ENCODE data around the gene FAM200C. TPM values are rescaled to one million over a fixed set of nuclear protein-coding genes. Genes with fewer than 3 reads are reported as not detected.
A peak's percentile ranks its signal among the peaks of the same experiment; 100 is the strongest.

Gene FAM200C
- total RNA-seq, 2 donors from 2014 or later: 0.82 to 1.1 TPM

GRCh38 chr5:160379511-160379910 is 20.3 kb downstream of the FAM200C start:
- Mint-ChIP-seq H3K27ac (no peak overlapping the region), H3K9me3 (no peaks in the 10 kb centered on the region), H3K36me3 (no peaks in the 10 kb centered on the region)
- DNase-seq (ENCODE audit: low spot score in 2 of 2): no peak
- ATAC-seq: no peak

GRCh38 chr5:160378330-160378729 is 21.5 kb downstream of the FAM200C start:
- H3K9me3 Mint-ChIP-seq: no peaks in the 10 kb centered on the region
- DNase-seq (ENCODE audit: low spot score in 2 of 2) (no peak), ATAC-seq (no peak)
- H3K36me3 Mint-ChIP-seq: no peaks in the 10 kb centered on the region
- H3K27ac Mint-ChIP-seq: no peak overlapping the region

GRCh38 chr5:160377651-160378050 is 22.2 kb downstream of the FAM200C start:
- no peak for ATAC-seq
- Mint-ChIP-seq H3K9me3 (no peaks in the 10 kb centered on the region), H3K36me3 (no peaks in the 10 kb centered on the region), H3K27ac (no peak overlapping the region)
- DNase-seq (ENCODE audit: low spot score in 2 of 2): no peak

GRCh38 chr5:160376416-160376815 is 23.4 kb downstream of the FAM200C start:
- Mint-ChIP-seq H3K36me3 (no peaks in the 10 kb centered on the region), H3K9me3 (no peaks in the 10 kb centered on the region), H3K27ac (no peak overlapping the region)
- no peak for ATAC-seq
- DNase-seq (ENCODE audit: low spot score in 2 of 2): no peak

- ATAC-seq: no peak
Measured at GRCh38 chr5:160375701-160376100, 24.2 kb downstream of the FAM200C start.

GRCh38 chr5:160375166-160375565 is 24.7 kb downstream of the FAM200C start:
- Mint-ChIP-seq H3K36me3 (peaks cover 0 to 7% of the 10 kb centered on the region in 2 donors), H3K27ac (no peak overlapping the region), H3K9me3 (no peaks in the 10 kb centered on the region)
- no peak for ATAC-seq
- no peak for DNase-seq (ENCODE audit: low spot score in 2 of 2)

More at GRCh38 chr5:160375701-160376100, 24.2 kb downstream of the FAM200C start:
- Mint-ChIP-seq H3K27ac (no peak overlapping the region), H3K9me3 (no peaks in the 10 kb centered on the region), H3K36me3 (peaks cover 0 to 6% of the 10 kb centered on the region in 2 donors)
- no peak for DNase-seq (ENCODE audit: low spot score in 2 of 2)

GRCh38 chr5:160371294-160371693 is 28.6 kb downstream of the FAM200C start:
- H3K27ac Mint-ChIP-seq: no peak overlapping the region
- ATAC-seq (no peak), DNase-seq (ENCODE audit: low spot score in 2 of 2) (no peak)
- no peaks in the 10 kb centered on the region for H3K9me3 Mint-ChIP-seq
- H3K36me3 Mint-ChIP-seq: peaks cover 0 to 17% of the 10 kb centered on the region in 2 donors

- ATAC-seq: peak in 1 of 2 donors; percentile 18
Measured at GRCh38 chr5:160370713-160371034, 29.2 kb downstream of the FAM200C start.

GRCh38 chr5:160369990-160370712 is 29.7 kb downstream of the FAM200C start, which contains the start of gene C1QTNF2:
Gene C1QTNF2, minus strand, starts transcription at chr5:160370626. Its CDS starts 15,615 bp downstream, at chr5:160355011.
- no peaks in the 10 kb centered on the region for H3K9me3 Mint-ChIP-seq
- peaks cover 0 to 17% of the 10 kb centered on the region in 2 donors for H3K36me3 Mint-ChIP-seq
- DNase-seq (ENCODE audit: low spot score in 2 of 2) (no peak), ATAC-seq (peak; percentile 51 to 52)
- H3K27ac Mint-ChIP-seq: no peak within 1 kb of the TSS

More at GRCh38 chr5:160370713-160371034, 29.2 kb downstream of the FAM200C start:
- DNase-seq (ENCODE audit: low spot score in 2 of 2): no peak
- H3K27ac Mint-ChIP-seq: no peak overlapping the region
- no peaks in the 10 kb centered on the region for H3K9me3 Mint-ChIP-seq
- peaks cover 0 to 17% of the 10 kb centered on the region in 2 donors for H3K36me3 Mint-ChIP-seq

- peaks cover 0 to 17% of the 10 kb centered on the region in 2 donors for H3K36me3 Mint-ChIP-seq
- no peak for ATAC-seq
- no peaks in the 10 kb centered on the region for H3K9me3 Mint-ChIP-seq
- no peak for DNase-seq (ENCODE audit: low spot score in 2 of 2)
- no peak overlapping the region for H3K27ac Mint-ChIP-seq
Measured at GRCh38 chr5:160367885-160368284, 32.0 kb downstream of the FAM200C start.

GRCh38 chr5:160367261-160367660 is 32.6 kb downstream of the FAM200C start:
- Mint-ChIP-seq H3K9me3 (no peaks in the 10 kb centered on the region), H3K27ac (no peak overlapping the region), H3K36me3 (peaks cover 0 to 17% of the 10 kb centered on the region in 2 donors)
- DNase-seq (ENCODE audit: low spot score in 2 of 2) (no peak), ATAC-seq (peak in 1 of 2 donors; percentile 22)

GRCh38 chr5:160366230-160366629 is 33.6 kb downstream of the FAM200C start:
- no peak overlapping the region for H3K27ac Mint-ChIP-seq
- ATAC-seq: no peak

GRCh38 chr5:160363660-160364395 is 36.0 kb downstream of the FAM200C start:
- peaks cover 0 to under 1% of the 10 kb centered on the region in 2 donors for H3K36me3 Mint-ChIP-seq
- no peak overlapping the region for H3K27ac Mint-ChIP-seq
- no peaks in the 10 kb centered on the region for H3K9me3 Mint-ChIP-seq
- DNase-seq (ENCODE audit: low spot score in 2 of 2): no peak
- ATAC-seq: no peak

More at GRCh38 chr5:160366230-160366629, 33.6 kb downstream of the FAM200C start:
- H3K36me3 Mint-ChIP-seq: peaks cover 0 to 16% of the 10 kb centered on the region in 2 donors
- DNase-seq (ENCODE audit: low spot score in 2 of 2): no peak
- no peaks in the 10 kb centered on the region for H3K9me3 Mint-ChIP-seq

- ATAC-seq (no peak), DNase-seq (ENCODE audit: low spot score in 2 of 2) (no peak)
- Mint-ChIP-seq H3K27ac (no peak overlapping the region), H3K36me3 (no peaks in the 10 kb centered on the region), H3K9me3 (no peaks in the 10 kb centered on the region)
Measured at GRCh38 chr5:160363211-160363610, 36.6 kb downstream of the FAM200C start.

GRCh38 chr5:160361624-160362228 is 38.1 kb downstream of the FAM200C start:
- no peak for ATAC-seq
- DNase-seq (ENCODE audit: low spot score in 2 of 2): no peak
- H3K9me3 Mint-ChIP-seq: no peaks in the 10 kb centered on the region
- no peaks in the 10 kb centered on the region for H3K36me3 Mint-ChIP-seq
- H3K27ac Mint-ChIP-seq: no peak overlapping the region

GRCh38 chr5:160360310-160360709 is 39.5 kb downstream of the FAM200C start:
- no peak overlapping the region for H3K27ac Mint-ChIP-seq
- DNase-seq (ENCODE audit: low spot score in 2 of 2) (no peak), ATAC-seq (no peak)
- H3K36me3 Mint-ChIP-seq: no peaks in the 10 kb centered on the region
- no peaks in the 10 kb centered on the region for H3K9me3 Mint-ChIP-seq

- Mint-ChIP-seq H3K36me3 (no peaks in the 10 kb centered on the region), H3K27ac (no peak overlapping the region), H3K9me3 (no peaks in the 10 kb centered on the region)
- no peak for DNase-seq (ENCODE audit: low spot score in 2 of 2)
- no peak for ATAC-seq
Measured at GRCh38 chr5:160359816-160360215, 40.0 kb downstream of the FAM200C start.

Data from activated naive CD4-positive, alpha-beta T cell treated with anti-CD3 and anti-CD28 coated beads, Interleukin-2, amount 50 U/mL, for 72 hours (primary cell).